CD4-positive, CD25-positive, alpha-beta regulatory T cell (primary cell): Measurements from ENCODE around the gene ANXA4. TPM values are rescaled to one million over a fixed set of nuclear protein-coding genes. Genes with fewer than 3 reads are reported as not detected.
A peak's percentile ranks its signal among the peaks of the same experiment; 100 is the strongest.
"Not testable (repeated sequence)": the region's sequence is repeated elsewhere in the genome, so short reads cannot be mapped to it uniquely, and the experiment has no call there.

Source experiments
- ATAC-seq, 2 donors: fragments of 150-1000 bp; cut with Tn5 transposase; one replicate each; pipeline ENCODE4 v1.10.0; 2021; ENCODE audit warnings: low read depth in 2 of 2, moderate number of reproducible peaks in 2 of 2, moderate library complexity in 1 of 2
- DNase-seq, 3 donors: peaks; one replicate each; pipeline versions ENCODE4 v3.0.0 to v3.0.0-alpha.2; 2012 to 2022; ENCODE audit warnings: mixed read lengths in 1 of 3
- H3K27ac ChIP-seq: one replicate; pipeline ENCODE4 v1.7.0; 2013; ENCODE audit warnings: mild to moderate bottlenecking, low read length; ENCODE audit not compliant: insufficient read depth, poor library complexity, severe bottlenecking
- H3K27me3 ChIP-seq: one replicate; pipeline ENCODE4 v1.7.0; 2013; ENCODE audit warnings: low read length; ENCODE audit not compliant: control insufficient read depth, insufficient read depth
- H3K36me3 ChIP-seq: one replicate; pipeline ENCODE4 v1.7.0; 2013; ENCODE audit warnings: mild to moderate bottlenecking, low read length, moderate library complexity; ENCODE audit not compliant: control insufficient read depth, insufficient read depth
- H3K4me1 ChIP-seq: 2 replicates; pipeline ENCODE4 v1.7.0; 2013; ENCODE audit warnings: mild to moderate bottlenecking, low read length; ENCODE audit not compliant: insufficient read depth, control insufficient read depth, poor library complexity, severe bottlenecking
- H3K4me3 ChIP-seq: one replicate; pipeline ENCODE4 v1.7.0; 2013; ENCODE audit warnings: low read depth, mild to moderate bottlenecking, low read length, moderate library complexity
- H3K9me3 ChIP-seq, 2 experiments: 1 replicate in 1 of 2; 2 replicates in 1 of 2; pipeline ENCODE4 v1.7.0; 2013; ENCODE audit warnings: low read length in 2 of 2, mild to moderate bottlenecking in 1 of 2, moderate library complexity in 1 of 2; ENCODE audit not compliant: control insufficient read depth in 2 of 2
- H3K27ac Mint-ChIP-seq, 3 donors: one replicate each; pipeline ENCODE4 v1.8.0; 2020 to 2022; ENCODE audit warnings: mild to moderate bottlenecking in 3 of 3, mixed read lengths in 3 of 3, moderate library complexity in 2 of 3
- H3K27me3 Mint-ChIP-seq: one replicate; pipeline ENCODE4 v1.8.0; 2022; ENCODE audit warnings: mild to moderate bottlenecking, mixed read lengths
- H3K36me3 Mint-ChIP-seq: one replicate; pipeline ENCODE4 v1.8.0; 2020; ENCODE audit warnings: mixed read lengths
- H3K4me1 Mint-ChIP-seq, 4 donors: one replicate each; pipeline ENCODE4 v1.8.0; 2020 to 2022; ENCODE audit warnings: mixed read lengths in 4 of 4, mild to moderate bottlenecking in 1 of 4
- H3K4me3 Mint-ChIP-seq, 4 donors: one replicate each; pipeline ENCODE4 v1.8.0; 2020 to 2022; ENCODE audit warnings: mild to moderate bottlenecking in 4 of 4, mixed read lengths in 4 of 4, moderate library complexity in 3 of 4
- H3K9me3 Mint-ChIP-seq, 7 donors: one replicate each; pipeline ENCODE4 v1.8.0; 2020 to 2022; ENCODE audit warnings: mixed read lengths in 7 of 7, mild to moderate bottlenecking in 3 of 7, moderate library complexity in 2 of 7
- polyA plus RNA-seq, 4 donors: library from polyadenylated mRNA; unstranded; fragments of 300-500 nt; fragmentation: Illumina TruSeq; gene quantifications; one replicate each; pipeline ENCODE4 v1.2.3, GENCODE V29; 2021
- total RNA-seq: library from RNA; stranded (reverse); gene quantifications from one replicate; pipeline ENCODE4 v1.2.3, GENCODE V29; 2022

Gene ANXA4
- total and polyA plus RNA-seq, 5 donors from 2014 or later = 16.5 to 36.8 (median 22.2) TPM

- ATAC-seq (no peak), DNase-seq (peak in 1 of 3 donors; percentile 46)
- Histone ChIP-seq H3K9me3 (no peaks in the 10 kb centered on the region), H3K27ac (no peak overlapping the region), H3K4me1 (no peaks in the 10 kb centered on the region), H3K27me3 (no peaks in the 10 kb centered on the region), H3K4me3 (no peak overlapping the region), H3K36me3 (no peaks in the 10 kb centered on the region)
- Mint-ChIP-seq H3K4me1 (peaks cover 0 to 5% (median 5%) of the 10 kb centered on the region in 4 donors), H3K4me3 (no peak overlapping the region), H3K9me3 (no peaks in the 10 kb centered on the region), H3K36me3 (no peaks in the 10 kb centered on the region), H3K27me3 (no peaks in the 10 kb centered on the region), H3K27ac (no peak overlapping the region)
Observed at GRCh38 chr2:69755862-69756467, 14.0 kb downstream of the ANXA4 start.

- no peaks in the 10 kb centered on the region for H3K36me3 Mint-ChIP-seq
- DNase-seq = no peak
- H3K9me3 Mint-ChIP-seq = no peaks in the 10 kb centered on the region
- H3K4me1 Mint-ChIP-seq = peaks cover 6 to 32% (median 23%) of the 10 kb centered on the region in 4 donors
- no peaks in the 10 kb centered on the region for H3K27me3 Mint-ChIP-seq
- H3K36me3 ChIP-seq = no peaks in the 10 kb centered on the region
- no peak for ATAC-seq
- H3K4me3 Mint-ChIP-seq = no peak overlapping the region
- H3K4me1 ChIP-seq = no peaks in the 10 kb centered on the region
- no peak overlapping the region for H3K27ac ChIP-seq
- no peaks in the 10 kb centered on the region for H3K27me3 ChIP-seq
- H3K27ac Mint-ChIP-seq = no peak overlapping the region
- H3K4me3 ChIP-seq = no peak overlapping the region
- H3K9me3 ChIP-seq = no peaks in the 10 kb centered on the region
Observed at GRCh38 chr2:69762025-69762424, 20.1 kb downstream of the ANXA4 start.

GRCh38 chr2:69762513-69763494 is 20.9 kb downstream of the ANXA4 start:
- no peaks in the 10 kb centered on the region for H3K36me3 ChIP-seq
- no peak overlapping the region for H3K4me3 Mint-ChIP-seq
- no peak overlapping the region for H3K27ac ChIP-seq
- H3K4me1 ChIP-seq = no peaks in the 10 kb centered on the region
- H3K27ac Mint-ChIP-seq = no peak overlapping the region
- H3K4me1 Mint-ChIP-seq = peaks cover 6 to 32% (median 23%) of the 10 kb centered on the region in 4 donors
- H3K27me3 ChIP-seq = no peaks in the 10 kb centered on the region
- no peaks in the 10 kb centered on the region for H3K27me3 Mint-ChIP-seq
- no peaks in the 10 kb centered on the region for H3K9me3 ChIP-seq
- DNase-seq (no peak), ATAC-seq (no peak)
- H3K4me3 ChIP-seq = no peak overlapping the region
- H3K36me3 Mint-ChIP-seq = no peaks in the 10 kb centered on the region
- H3K9me3 Mint-ChIP-seq = no peaks in the 10 kb centered on the region

- H3K9me3 ChIP-seq, DNase-seq, H3K9me3 Mint-ChIP-seq, H3K27me3 ChIP-seq, H3K27ac ChIP-seq, H3K4me1 ChIP-seq, H3K36me3 Mint-ChIP-seq, H3K4me3 Mint-ChIP-seq, H3K36me3 ChIP-seq, H3K4me3 ChIP-seq, H3K27me3 Mint-ChIP-seq, ATAC-seq: not testable (repeated sequence)
- Mint-ChIP-seq H3K4me1 (peaks cover 6 to 32% (median 23%) of the 10 kb centered on the region in 4 donors), H3K27ac (peak overlapping the region in 1 of 3 donors; percentile 67)
Observed at GRCh38 chr2:69763831-69764230, 21.9 kb downstream of the ANXA4 start.

DNA sequence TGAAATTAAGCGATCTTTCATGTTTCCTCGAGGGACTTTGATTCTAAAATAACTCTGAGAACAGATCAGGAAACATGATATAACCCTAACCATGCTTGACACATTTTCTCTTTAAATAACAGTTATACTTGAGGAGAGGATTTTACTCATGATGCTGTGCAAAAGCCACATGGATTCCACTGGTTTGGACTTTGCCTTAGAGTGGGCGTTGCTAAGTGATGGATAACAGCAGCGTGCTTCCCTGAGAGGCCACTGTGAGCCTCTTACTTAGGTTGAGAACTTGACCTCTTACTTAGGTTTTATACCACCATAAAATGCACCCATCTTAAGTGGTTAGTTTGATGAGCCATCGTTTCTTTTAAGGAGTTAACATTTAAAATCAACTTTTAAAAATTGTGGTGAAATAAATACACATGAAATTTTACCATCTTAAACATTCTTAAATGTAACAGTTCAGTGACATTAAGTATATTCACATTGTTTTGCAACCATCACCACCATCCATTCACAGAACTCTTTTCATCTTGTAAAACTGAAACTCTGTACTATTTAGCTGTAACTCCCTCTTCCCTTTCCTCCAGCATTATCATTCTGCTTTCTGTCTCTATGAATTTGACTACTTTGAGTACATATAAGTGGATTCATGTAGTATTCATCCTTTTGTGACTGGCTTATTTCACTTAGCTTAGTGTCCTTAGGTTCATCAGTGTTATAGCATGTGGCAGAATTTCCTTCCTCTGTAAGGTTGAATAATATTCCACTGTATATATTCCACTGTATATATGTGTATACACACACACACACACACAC is 22.6 kb downstream of the ANXA4 start:
- H3K4me3 ChIP-seq = peak overlapping the region; percentile 18
- no peaks in the 10 kb centered on the region for H3K27me3 ChIP-seq
- H3K36me3 ChIP-seq = no peaks in the 10 kb centered on the region
- DNase-seq (peak in 1 of 3 donors; percentile 51), ATAC-seq (no peak)
- no peak overlapping the region for H3K27ac ChIP-seq
- no peaks in the 10 kb centered on the region for H3K4me1 ChIP-seq
- Mint-ChIP-seq H3K4me3 (no peak overlapping the region), H3K9me3 (no peaks in the 10 kb centered on the region), H3K36me3 (no peaks in the 10 kb centered on the region), H3K27ac (peak overlapping the region; percentile 29 to 90 (median 67)), H3K4me1 (peaks cover 10 to 34% (median 27%) of the 10 kb centered on the region in 4 donors), H3K27me3 (no peaks in the 10 kb centered on the region)
- H3K9me3 ChIP-seq = no peaks in the 10 kb centered on the region

GRCh38 chr2:69765096-69765380 is 23.1 kb downstream of the ANXA4 start:
- ATAC-seq = no peak
- no peaks in the 10 kb centered on the region for H3K27me3 ChIP-seq
- Mint-ChIP-seq H3K27ac (no peak overlapping the region), H3K27me3 (no peaks in the 10 kb centered on the region), H3K36me3 (no peaks in the 10 kb centered on the region), H3K4me3 (no peak overlapping the region), H3K4me1 (peaks cover 10 to 34% (median 27%) of the 10 kb centered on the region in 4 donors), H3K9me3 (no peaks in the 10 kb centered on the region)
- no peaks in the 10 kb centered on the region for H3K36me3 ChIP-seq
- H3K27ac ChIP-seq = no peak overlapping the region
- no peak overlapping the region for H3K4me3 ChIP-seq
- no peaks in the 10 kb centered on the region for H3K4me1 ChIP-seq
- no peaks in the 10 kb centered on the region for H3K9me3 ChIP-seq
- peak in 1 of 3 donors; percentile 16 for DNase-seq

GRCh38 chr2:69766014-69766413 is 24.1 kb downstream of the ANXA4 start:
- peak in 1 of 3 donors; percentile 11 for DNase-seq
- Histone ChIP-seq H3K4me1 (no peaks in the 10 kb centered on the region), H3K27ac (no peak overlapping the region), H3K4me3 (no peak overlapping the region), H3K27me3 (no peaks in the 10 kb centered on the region), H3K9me3 (no peaks in the 10 kb centered on the region), H3K36me3 (no peaks in the 10 kb centered on the region)
- Mint-ChIP-seq H3K27me3 (no peaks in the 10 kb centered on the region), H3K4me3 (no peak overlapping the region), H3K36me3 (no peaks in the 10 kb centered on the region), H3K9me3 (no peaks in the 10 kb centered on the region), H3K27ac (peak overlapping the region in 1 of 3 donors; percentile 4), H3K4me1 (peaks cover 10 to 34% (median 28%) of the 10 kb centered on the region in 4 donors)
- no peak for ATAC-seq
